H9 (cell line): ENCODE data around the gene CLEC20A. TPM values are rescaled to one million over a fixed set of nuclear protein-coding genes. Genes with fewer than 3 reads are reported as not detected.

Source experiments
- DNase-seq: peaks from one replicate; pipeline ENCODE4 v3.0.0-alpha.2; 2017
- H2AFZ ChIP-seq: one replicate; pipeline ENCODE4 v1.6.1; 2013; ENCODE audit warnings: mild to moderate bottlenecking, low read length, control low read depth, moderate library complexity
- H2AK5ac ChIP-seq: 2 replicates; pipeline ENCODE4 v1.6.1; 2013; ENCODE audit warnings: low read length, control low read depth, mixed read lengths; ENCODE audit not compliant: insufficient read length
- H2BK120ac ChIP-seq: one replicate; pipeline ENCODE4 v1.6.1; 2013; ENCODE audit warnings: low read depth, mild to moderate bottlenecking, low read length, control low read depth, inconsistent platforms; ENCODE audit not compliant: poor library complexity, severe bottlenecking
- H2BK12ac ChIP-seq: 2 replicates; pipeline ENCODE4 v1.6.1; 2013; ENCODE audit warnings: low read length, control low read depth, mixed read lengths, low read depth; ENCODE audit not compliant: insufficient read length
- H2BK15ac ChIP-seq: 2 replicates; pipeline ENCODE4 v1.6.1; 2013; ENCODE audit warnings: low read depth, low read length, control low read depth
- H2BK20ac ChIP-seq: one replicate; pipeline ENCODE4 v1.6.1; 2013; ENCODE audit warnings: low read depth, mild to moderate bottlenecking, low read length, control low read depth, inconsistent platforms; ENCODE audit not compliant: poor library complexity, severe bottlenecking
- H2BK5ac ChIP-seq: 2 replicates; pipeline ENCODE4 v1.6.1; 2013; ENCODE audit warnings: low read length, control low read depth, mixed read lengths; ENCODE audit not compliant: insufficient read length
- H3K14ac ChIP-seq: 2 replicates; pipeline ENCODE4 v1.6.1; 2013; ENCODE audit warnings: low read length, control low read depth; ENCODE audit not compliant: insufficient read depth
- H3K18ac ChIP-seq: 2 replicates; pipeline ENCODE4 v1.6.1; 2013; ENCODE audit warnings: low read depth, mild to moderate bottlenecking, mixed read lengths, low read length, control low read depth; ENCODE audit not compliant: insufficient read length
- H3K23ac ChIP-seq: 2 replicates; pipeline ENCODE4 v1.6.1; 2013; ENCODE audit warnings: low read length, control low read depth, mixed read lengths, low read depth; ENCODE audit not compliant: insufficient read length
- H3K23me2 ChIP-seq: 2 replicates; pipeline ENCODE4 v1.6.1; 2013; ENCODE audit warnings: low read depth, mild to moderate bottlenecking, mixed read lengths, low read length, control low read depth; ENCODE audit not compliant: insufficient read length, poor library complexity, severe bottlenecking
- H3K27ac ChIP-seq: 2 replicates; pipeline ENCODE4 v1.5.1; 2013; ENCODE audit warnings: low read length, control low read depth, mixed read lengths, low read depth; ENCODE audit not compliant: insufficient read length
- H3K27me3 ChIP-seq: 2 replicates; pipeline ENCODE4 v1.6.1; 2013; ENCODE audit warnings: low read length, control low read depth, inconsistent platforms; ENCODE audit not compliant: insufficient read depth
- H3K4ac ChIP-seq: 2 replicates; pipeline ENCODE4 v1.6.1; 2013; ENCODE audit warnings: low read depth, mild to moderate bottlenecking, control low read depth, inconsistent platforms, low read length, moderate library complexity
- H3K4me1 ChIP-seq: 2 replicates; pipeline ENCODE4 v1.6.1; 2013; ENCODE audit warnings: low read length, control low read depth, inconsistent platforms; ENCODE audit not compliant: insufficient read depth
- H3K4me2 ChIP-seq: 2 replicates; pipeline ENCODE4 v1.6.1; 2013; ENCODE audit warnings: low read length, control low read depth, mixed read lengths; ENCODE audit not compliant: insufficient read length, insufficient read depth
- H3K56ac ChIP-seq: 2 replicates; pipeline ENCODE4 v1.6.1; 2013; ENCODE audit warnings: low read depth, mild to moderate bottlenecking, mixed read lengths, low read length, control low read depth; ENCODE audit not compliant: insufficient read length
- H3K79me1 ChIP-seq: 2 replicates; pipeline ENCODE4 v1.6.1; 2013; ENCODE audit warnings: low read depth, mild to moderate bottlenecking, moderate library complexity, low read length, control low read depth, inconsistent platforms; ENCODE audit not compliant: insufficient read depth, poor library complexity, severe bottlenecking
- H3K79me2 ChIP-seq: 2 replicates; pipeline ENCODE4 v1.6.1; 2013; ENCODE audit warnings: low read length, control low read depth, inconsistent platforms; ENCODE audit not compliant: insufficient read depth
- H3K9ac ChIP-seq: 2 replicates; pipeline ENCODE4 v1.6.1; 2013; ENCODE audit warnings: low read length, control low read depth, mixed read lengths; ENCODE audit not compliant: insufficient read length; ENCODE audit errors: extremely low read depth
- H3K9me3 ChIP-seq: one replicate; pipeline ENCODE4 v1.6.1; 2013; ENCODE audit warnings: low read depth, low read length, inconsistent platforms; ENCODE audit not compliant: control insufficient read depth
- H3T11ph ChIP-seq: one replicate; pipeline ENCODE4 v1.6.1; 2013; ENCODE audit warnings: mild to moderate bottlenecking, low read length, control low read depth, inconsistent platforms
- H4K20me1 ChIP-seq: one replicate; pipeline ENCODE4 v1.6.1; 2013; ENCODE audit not compliant: control insufficient read depth, insufficient read length, insufficient read depth
- H4K5ac ChIP-seq: 2 replicates; pipeline ENCODE4 v1.6.1; 2013; ENCODE audit warnings: low read depth, mild to moderate bottlenecking, mixed read lengths, low read length, control low read depth; ENCODE audit not compliant: insufficient read length
- H4K8ac ChIP-seq: replicated peaks from 2 replicates; pipeline ENCODE4 v1.6.1; 2013; ENCODE audit warnings: low read length, control low read depth, mixed read lengths, low read depth; ENCODE audit not compliant: insufficient read length
- H4K91ac ChIP-seq: 2 replicates; pipeline ENCODE4 v1.6.1; 2013; ENCODE audit warnings: low read depth, mild to moderate bottlenecking, moderate library complexity, mixed read lengths, low read length, control low read depth; ENCODE audit not compliant: insufficient read length
- H3K27ac Mint-ChIP-seq, 3 experiments: 2 replicates in 2 of 3; 3 replicates in 1 of 3; pipeline ENCODE4 v1.8.0; 2020 to 2021; ENCODE audit warnings: mixed read lengths in 3 of 3, mild to moderate bottlenecking in 1 of 3, moderate library complexity in 1 of 3
- H3K27me3 Mint-ChIP-seq: 2 replicates; pipeline ENCODE4 v1.8.0; 2021; ENCODE audit warnings: low read depth, mild to moderate bottlenecking, moderate library complexity, mixed read lengths
- H3K36me3 Mint-ChIP-seq, 3 experiments: 2 replicates in 2 of 3; 3 replicates in 1 of 3; pipeline ENCODE4 v1.8.0; 2020 to 2021; ENCODE audit warnings: low read depth in 3 of 3, mixed read lengths in 3 of 3; ENCODE audit not compliant: insufficient read depth in 1 of 3
- H3K4me1 Mint-ChIP-seq, 2 experiments: 2 replicates each; pipeline ENCODE4 v1.8.0; 2020; ENCODE audit warnings: mixed read lengths in 2 of 2
- H3K4me3 Mint-ChIP-seq, 2 experiments: 2 replicates in 1 of 2; 3 replicates in 1 of 2; pipeline ENCODE4 v1.8.0; 2020 to 2021; ENCODE audit warnings: mild to moderate bottlenecking in 2 of 2, mixed read lengths in 2 of 2, moderate library complexity in 1 of 2
- H3K9me3 Mint-ChIP-seq, 2 experiments: 2 replicates in 1 of 2; 3 replicates in 1 of 2; pipeline ENCODE4 v1.8.0; 2020; ENCODE audit warnings: mild to moderate bottlenecking in 2 of 2, mixed read lengths in 2 of 2, moderate library complexity in 1 of 2
- CTCF ChIP-seq: fragments of 200-600 bp; sonication (generic); conservative IDR thresholded peaks from 3 replicates; pipeline ENCODE4 v1.8.0; 2021; ENCODE audit warnings: antibody characterized with exemption, mild to moderate bottlenecking
- WGBS: extraction: QIAGEN DNeasy Blood & Tissue Kit; methylation state at CpG from one replicate; pipeline ENCODE4 v1.1.7; 2013; ENCODE audit warnings: missing lambda C conversion rate, low lambda C conversion rate, mixed read lengths; ENCODE audit not compliant: insufficient read length; ENCODE audit errors: extremely low coverage; 5-methylcytosine and 5-hydroxymethylcytosine counted together
- total RNA-seq: library from RNA; stranded (reverse); gene quantifications from 2 replicates; pipeline ENCODE4 v1.2.1, GENCODE V29; 2021

The CLEC20A gene
- total RNA-seq, 1 experiment from 2014 or later, result not detected

GRCh38 chr1:178491721-178492120 is 5.0 kb downstream of the CLEC20A start:
- Histone ChIP-seq H3K9ac (no peak overlapping the region), H3K14ac (no peak overlapping the region), H3K27ac (no peak overlapping the region), H4K8ac (no peak overlapping the region), H3K4me1 (no peaks in the 10 kb centered on the region; the same call in 1 of the 2 replicates), H4K20me1 (no peaks in the 10 kb centered on the region), H2BK15ac (no peak overlapping the region), H3K23ac (no peak overlapping the region), H3K9me3 (no peaks in the 10 kb centered on the region), H2BK5ac (no peak overlapping the region), H3K79me2 (no peaks in the 10 kb centered on the region), H2AK5ac (no peak overlapping the region), H3K4me2 (no peak overlapping the region), H3K56ac (no peak overlapping the region), H4K91ac (no peak overlapping the region), H2BK120ac (no peak overlapping the region), H3K4ac (no peak overlapping the region), H2BK20ac (no peak overlapping the region), H3K79me1 (no peaks in the 10 kb centered on the region), H3K18ac (no peak overlapping the region), H2AFZ (no peak overlapping the region), H3T11ph (no peak overlapping the region), H3K27me3 (no peaks in the 10 kb centered on the region), H3K23me2 (no peaks in the 10 kb centered on the region), H2BK12ac (no peak overlapping the region), H4K5ac (no peak overlapping the region)
- Mint-ChIP-seq H3K9me3 (no peaks in the 10 kb centered on the region), H3K27ac (no peak overlapping the region), H3K4me1 (peaks cover 7 to 13% of the 10 kb centered on the region in 2 experiments), H3K36me3 (no peaks in the 10 kb centered on the region), H3K27me3 (peaks cover 6% of the 10 kb centered on the region), H3K4me3 (no peak overlapping the region)
- WGBS, result no CpG with 5 or more reads among the region's 4 CpGs
- DNase-seq, result no peak
- no peak for TF ChIP-seq CTCF
